COLO829 (cell line): Measurements from ENCODE around the gene SSBP3.

Experiments used
- DNase-seq: peaks from one replicate; pipeline ENCODE4 v3.0.0; 2012; ENCODE audit warnings: low spot score

The SSBP3 gene

GRCh38 chr1:54328066-54328636, 78.0 kb downstream of the SSBP3 start:
- no peak for DNase-seq

DNA sequence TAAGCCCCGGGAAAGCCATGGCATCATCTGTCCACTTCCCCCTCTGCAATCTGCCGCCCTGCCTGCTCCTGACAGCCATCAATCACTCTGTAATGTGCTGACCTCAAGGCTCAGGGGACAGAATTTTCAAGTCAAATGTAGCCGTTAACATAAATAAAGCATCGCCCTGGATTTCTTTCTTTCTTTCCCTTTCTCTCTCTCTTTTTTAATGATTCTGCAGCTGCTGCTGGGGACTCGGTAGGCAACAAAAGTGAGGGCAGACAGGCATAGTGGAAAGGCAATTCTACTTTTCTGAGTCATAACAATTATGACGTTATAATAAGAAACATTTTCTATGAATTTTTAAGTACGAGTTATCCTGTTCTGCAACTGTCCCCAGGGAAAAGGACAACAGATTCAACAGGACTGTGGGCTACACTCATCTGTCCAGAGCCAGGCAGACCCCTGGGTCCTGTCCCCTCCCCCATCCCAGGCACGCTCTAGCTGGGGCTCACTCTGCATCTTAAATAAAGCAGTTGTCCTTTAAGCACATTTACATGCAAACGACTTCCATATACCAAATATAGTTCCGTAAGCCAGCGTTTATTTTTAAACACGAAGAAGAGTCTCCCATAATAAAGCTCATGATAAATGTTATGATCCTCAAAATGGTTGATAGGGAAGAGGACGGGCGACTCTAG, 78.7 kb downstream of the SSBP3 start:
- DNase-seq: no peak

DNA sequence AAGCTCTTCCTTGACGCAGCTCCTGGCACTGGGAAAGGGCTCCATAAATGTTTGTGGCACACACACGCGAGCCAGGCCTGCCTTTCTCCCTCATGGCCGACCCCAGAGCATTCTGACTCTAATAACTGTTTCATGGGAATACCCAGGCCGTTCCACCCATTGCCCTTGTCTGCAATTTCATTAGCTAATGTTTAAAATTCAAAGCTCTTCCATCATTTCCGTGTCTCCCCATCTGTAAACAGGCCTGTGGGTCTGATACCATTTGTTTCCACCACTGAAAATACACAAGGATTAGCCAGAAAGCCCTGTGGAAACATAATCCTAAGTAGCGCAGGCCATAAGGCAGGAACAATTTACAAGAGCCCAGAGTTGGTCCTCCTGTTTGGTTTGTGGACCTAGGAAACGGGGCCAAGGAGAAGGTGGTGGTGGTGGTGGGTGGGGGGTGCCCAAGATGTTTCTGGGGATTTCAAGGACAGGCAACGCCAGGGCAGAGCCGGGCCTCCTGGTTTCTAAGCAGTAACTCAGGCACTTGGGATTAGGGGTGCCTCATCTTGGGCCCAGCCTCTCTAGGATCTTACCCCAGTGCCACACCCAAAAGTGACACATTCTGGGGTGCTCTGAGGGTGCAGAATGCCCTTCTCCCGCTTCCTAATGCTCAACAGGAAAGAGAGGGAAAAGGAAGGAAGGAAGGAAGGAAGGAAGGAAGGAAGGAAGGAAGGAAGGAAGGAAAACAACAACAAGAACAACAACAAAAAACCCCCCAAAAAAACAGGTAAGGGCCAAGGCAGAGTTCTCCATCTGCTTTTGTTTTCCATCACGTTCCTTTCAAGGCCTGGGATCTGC, 79.4 kb downstream of the SSBP3 start:
- no peak for DNase-seq

DNA sequence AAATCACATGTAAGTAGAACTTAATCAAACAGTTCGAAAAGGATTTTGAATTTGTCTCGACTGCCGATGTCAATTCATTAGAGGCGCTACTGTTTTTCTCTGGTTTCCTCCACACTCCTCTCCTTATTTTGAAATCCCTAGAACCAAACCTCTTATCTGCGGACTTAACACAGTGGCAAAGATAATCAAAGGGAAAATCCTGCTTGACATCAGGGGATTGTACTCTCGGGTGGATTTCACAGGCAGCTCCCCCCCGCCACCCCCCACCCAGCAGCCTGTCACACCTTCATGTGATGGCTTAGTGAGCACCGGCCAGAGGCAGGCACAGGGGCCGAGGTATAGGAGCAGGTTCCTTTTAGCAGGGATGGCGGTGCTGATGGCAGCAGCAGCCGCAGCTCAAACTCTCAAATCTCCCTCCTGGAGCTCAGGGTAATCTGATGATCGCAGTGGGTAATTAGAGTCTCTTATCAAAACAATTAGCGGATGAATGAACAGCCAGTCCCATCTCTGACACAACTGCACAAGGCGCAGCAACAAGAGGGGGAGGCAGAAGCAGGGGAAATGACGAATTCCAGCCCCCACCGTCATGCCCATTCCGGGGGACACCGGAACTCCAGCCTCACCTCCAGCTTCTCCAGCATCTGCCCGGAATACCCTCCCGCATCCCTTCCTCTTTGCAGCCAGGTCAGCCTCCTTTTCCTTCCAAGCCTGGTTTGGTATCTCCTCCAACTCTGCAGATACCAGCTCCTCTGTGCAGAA, 80.3 kb downstream of the SSBP3 start:
- DNase-seq: no peak

GRCh38 chr1:54325284-54325683, 80.9 kb downstream of the SSBP3 start:
- DNase-seq: no peak

DNA sequence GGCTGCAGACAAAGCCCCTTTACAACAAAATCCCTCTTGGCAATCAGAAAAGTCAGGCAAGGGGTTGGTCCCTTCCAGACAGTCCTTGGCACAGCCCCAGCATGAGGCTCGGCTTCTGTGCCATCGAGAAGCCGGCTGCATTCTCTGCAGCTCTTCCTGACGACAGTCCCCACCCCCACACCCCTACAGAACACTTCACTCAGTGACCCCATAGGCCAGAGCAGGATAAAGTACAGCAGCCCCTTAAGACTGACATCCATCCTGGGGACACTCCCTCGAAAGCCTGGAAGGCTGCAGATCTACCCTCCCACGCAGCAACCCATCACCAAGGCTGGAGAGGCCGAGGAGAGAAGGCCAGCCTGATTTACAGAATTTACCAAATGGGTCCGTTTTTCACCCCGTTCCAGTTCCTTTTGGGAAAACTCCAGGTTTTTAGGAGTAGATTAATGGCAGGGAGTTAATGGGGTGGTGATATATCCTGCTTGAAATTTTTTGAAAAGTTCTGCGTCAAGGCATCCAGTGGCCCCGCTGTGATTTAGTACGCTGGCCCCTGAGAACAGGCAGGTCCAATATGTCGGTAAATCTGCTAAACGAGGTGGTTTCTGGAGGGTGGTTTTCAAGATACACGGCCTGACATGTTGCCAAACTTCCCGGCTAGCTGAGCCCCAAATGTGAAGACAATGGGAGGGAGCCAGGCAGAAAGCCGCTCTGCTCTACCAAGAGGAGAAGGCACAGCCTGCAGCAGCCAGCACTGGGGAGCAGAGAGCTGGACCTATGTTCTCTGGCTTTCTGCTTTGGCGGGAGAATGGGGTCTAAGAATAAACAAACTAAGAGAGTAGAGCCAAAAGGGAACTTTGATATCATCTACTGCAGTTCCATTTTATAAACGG, 81.7 kb downstream of the SSBP3 start:
- DNase-seq: no peak

DNA sequence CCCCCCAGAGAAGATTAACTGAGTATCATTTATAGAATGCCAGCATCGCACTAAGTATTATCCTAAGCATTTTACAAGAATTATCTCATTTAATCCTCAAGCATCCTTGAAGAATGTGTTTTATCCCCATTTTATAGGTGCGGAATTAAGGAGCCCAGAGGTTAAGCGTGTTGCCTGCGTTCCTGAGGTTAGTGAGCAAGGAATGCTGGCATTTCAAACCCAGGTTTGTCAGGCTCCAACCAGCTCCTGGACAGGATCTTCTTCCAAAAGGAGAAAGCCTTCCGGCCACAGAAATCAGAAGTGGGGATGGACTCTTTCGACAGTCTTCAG, 82.3 kb downstream of the SSBP3 start:
- no peak for DNase-seq

DNA sequence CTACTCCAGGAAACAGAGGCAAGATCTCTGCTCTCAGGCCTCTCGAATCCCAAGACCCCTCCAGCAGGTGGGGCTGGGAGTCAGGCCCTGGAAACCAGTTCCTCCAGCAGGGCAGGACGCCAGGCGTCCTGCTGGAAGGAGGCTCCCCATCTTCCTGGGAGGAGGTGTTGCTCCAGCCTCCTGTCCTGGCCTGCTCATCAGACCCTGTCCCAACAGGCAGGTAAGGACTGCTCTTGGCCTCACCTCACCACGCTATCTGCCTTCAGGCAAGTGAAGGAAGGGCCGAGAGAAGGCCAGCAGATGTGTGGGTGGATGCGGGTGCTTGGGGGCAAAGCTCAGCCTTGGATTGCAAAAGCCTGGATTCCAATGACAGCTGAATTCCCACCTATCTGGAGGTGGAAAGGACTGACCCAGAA, 82.9 kb downstream of the SSBP3 start:
- no peak for DNase-seq

- DNase-seq: no peak
These were observed 87.9 kb downstream of the SSBP3 start for GRCh38 chr1:54318246-54318814.

DNA sequence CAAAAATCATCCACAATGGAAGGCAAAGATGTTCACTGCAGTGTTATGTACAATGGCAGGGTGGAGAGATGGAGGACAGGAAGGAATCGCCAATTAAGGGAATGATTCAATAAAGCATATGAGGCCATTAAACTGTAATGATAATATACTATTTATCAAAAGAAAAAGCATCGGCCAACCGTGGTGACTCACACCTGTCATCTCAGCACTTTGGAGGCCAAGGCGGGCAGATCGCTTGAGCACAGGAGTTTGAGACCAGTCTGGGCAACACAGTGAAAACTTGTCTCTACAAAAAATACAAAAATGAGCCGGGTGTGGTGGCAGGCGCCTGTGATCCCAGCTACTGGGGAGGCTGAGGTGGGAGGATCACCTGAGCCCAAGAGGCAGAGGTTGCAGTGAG, 89.1 kb downstream of the SSBP3 start:
- no peak for DNase-seq

GRCh38 chr1:54315099-54315498, 91.1 kb downstream of the SSBP3 start:
- no peak for DNase-seq

DNA sequence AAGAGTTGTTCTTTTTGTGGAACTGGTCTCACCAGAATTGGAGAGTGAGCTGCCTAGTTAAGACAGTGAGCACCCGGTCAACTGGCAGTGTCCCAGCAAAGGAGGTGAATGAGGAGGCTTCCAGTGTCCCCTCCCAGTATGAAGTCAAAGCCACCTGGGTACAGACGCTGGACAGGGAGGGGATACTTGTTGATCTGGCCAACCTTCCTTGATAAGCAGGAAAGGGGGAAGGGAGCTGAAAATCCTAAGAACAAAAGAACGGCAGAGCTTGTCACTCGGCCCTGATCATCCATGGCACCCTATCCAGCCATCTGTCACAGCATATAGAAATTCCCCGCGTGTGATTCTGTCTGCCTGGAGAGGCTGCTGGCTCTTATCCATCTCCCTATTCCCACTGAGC, 91.5 kb downstream of the SSBP3 start:
- DNase-seq: no peak

DNA sequence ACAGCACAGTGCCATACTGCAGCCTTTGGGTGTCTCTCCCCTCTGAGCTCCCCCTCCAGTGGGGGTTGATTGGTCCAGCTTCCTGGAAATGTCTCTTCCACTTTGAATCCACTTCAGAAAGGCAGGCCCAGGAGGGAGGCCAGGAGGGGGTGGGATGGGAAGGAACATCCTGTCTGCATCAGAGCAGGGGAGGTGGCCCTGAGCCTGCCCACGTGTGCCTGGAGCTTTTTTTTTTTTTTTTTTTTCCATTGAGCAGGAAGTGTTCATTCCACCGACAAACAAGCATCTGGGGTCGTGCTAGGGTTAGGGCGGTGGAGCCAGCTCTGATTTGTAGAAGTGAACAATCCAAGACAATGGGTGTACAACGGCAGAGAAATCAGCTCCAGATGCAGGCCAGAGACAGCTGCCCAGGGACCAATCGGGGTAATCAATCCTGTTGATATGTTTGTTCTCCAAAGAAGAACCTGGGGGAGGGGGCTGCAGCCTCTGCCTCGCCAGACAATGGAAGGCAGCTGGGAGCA, 93.3 kb downstream of the SSBP3 start:
- DNase-seq: peak; percentile 38

- DNase-seq: no peak
These were observed 94.7 kb downstream of the SSBP3 start for GRCh38 chr1:54311506-54311905.

- DNase-seq: no peak
These were observed 95.5 kb downstream of the SSBP3 start for GRCh38 chr1:54310439-54311328.

- DNase-seq: no peak
These were observed 96.4 kb downstream of the SSBP3 start for GRCh38 chr1:54309631-54310366.

GRCh38 chr1:54307305-54307704, 98.9 kb downstream of the SSBP3 start:
- DNase-seq: no peak

DNA sequence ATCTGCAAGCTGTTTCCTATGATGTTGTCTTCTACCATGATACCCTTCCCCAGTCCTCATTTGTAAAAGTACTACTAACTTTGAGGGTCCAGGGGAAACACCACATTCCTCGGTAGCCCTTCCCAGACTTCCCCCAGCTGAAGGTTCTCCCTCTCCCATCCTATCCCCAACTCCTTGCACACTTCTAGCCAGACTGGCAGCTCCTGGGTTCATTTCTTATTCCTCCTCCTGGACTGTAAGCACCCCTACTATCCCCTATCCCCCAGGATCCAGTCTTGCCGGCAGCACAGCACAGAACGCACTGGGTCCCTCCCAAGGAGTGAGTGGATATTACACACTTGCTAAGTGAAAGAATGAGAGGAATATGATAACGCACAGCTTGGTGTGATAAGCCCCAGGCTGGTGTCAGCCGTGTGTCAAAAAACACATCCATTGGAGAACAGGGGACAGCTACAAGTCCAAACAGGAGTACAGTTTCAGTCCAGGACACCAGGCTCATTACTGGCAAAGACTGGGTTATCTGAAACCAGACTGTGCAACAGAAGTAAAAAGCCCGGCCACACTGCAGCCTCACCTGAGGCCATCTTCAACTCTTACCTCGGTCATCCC, 100.2 kb downstream of the SSBP3 start:
- no peak for DNase-seq

DNA sequence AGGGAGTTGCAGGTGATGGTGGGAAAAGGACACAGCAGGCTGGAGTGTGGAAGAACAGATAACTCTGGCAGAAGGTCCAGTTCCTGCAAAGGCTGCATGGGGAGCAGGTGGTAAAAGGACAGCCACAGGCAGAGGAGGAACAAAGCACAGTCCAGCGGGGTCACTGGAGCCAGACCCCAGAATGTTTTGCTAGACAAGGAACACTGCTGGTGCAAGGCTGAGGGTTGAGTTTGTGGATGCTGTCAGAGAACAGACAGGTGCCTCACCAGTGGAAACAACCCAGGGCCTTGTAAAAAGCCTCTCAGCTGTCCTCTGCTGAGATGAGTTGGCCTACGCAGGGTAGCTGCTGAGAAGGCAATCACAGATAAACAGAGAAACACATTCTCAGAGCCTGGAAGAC, 101.7 kb downstream of the SSBP3 start:
- no peak for DNase-seq
